CD4-positive, alpha-beta T cell treated with Interleukin-6 for 4 hours (primary cell): ENCODE results near the gene DLG4.
"Not testable (repeated sequence)": the region's sequence is repeated elsewhere in the genome, so short reads cannot be mapped to it uniquely, and the experiment has no call there.

Experiments
- DNase-seq: peaks from one replicate; pipeline ENCODE4 v3.0.0-alpha.2; 2020; ENCODE audit warnings: mixed read lengths

Gene DLG4

DNA sequence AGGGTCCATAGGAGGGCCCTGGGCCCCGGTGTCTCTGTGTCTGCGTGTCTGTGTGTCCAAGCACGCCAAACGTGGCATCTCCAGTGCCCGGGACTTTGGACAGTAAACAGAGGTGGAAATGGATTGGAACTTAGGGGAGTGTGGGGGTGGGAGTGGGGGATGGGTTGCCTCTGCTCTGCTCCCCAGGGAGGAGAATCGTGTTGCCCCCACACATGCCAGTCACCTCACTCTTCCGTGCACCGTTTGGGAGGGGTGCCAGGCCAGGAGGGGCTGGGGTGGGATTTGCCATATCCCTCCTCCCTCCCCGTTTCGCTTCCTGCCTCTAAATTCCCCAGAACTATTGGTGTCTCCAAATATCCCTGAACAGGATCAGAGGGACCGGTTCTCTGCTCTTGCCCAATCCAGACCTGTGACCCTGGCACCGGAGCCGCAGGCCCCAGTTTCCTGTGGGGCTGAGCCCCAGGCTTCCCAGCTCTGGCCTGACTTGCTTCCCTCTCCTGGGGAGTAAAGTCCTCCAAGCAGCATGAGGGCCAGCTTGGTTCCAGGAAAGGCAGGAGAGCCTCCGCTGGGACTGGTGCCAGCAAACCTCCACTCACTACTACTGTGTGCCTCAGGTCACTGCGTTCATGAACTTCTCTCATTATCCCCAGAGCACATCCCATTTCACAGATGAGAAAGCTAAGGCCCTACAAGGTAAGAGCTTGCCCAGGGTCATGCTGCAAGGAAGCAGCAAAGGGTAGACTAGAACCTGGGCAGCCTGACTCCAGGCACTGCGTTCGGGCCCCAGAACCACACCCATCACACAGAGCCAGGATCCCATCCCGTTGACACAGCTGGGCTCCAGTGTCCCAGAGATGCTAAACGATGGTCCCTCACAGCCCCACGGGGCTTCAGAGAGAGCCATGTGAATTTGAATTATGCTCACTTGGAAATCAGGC lies 40.0 kb downstream of the DLG4 start, which contains the start of gene ASGR1:
TSS of gene ASGR1 (minus strand) at position 54 of the 938 bp plus-strand sequence. CDS start 807 bp downstream, outside the sequence.
- no peak for DNase-seq

DNA sequence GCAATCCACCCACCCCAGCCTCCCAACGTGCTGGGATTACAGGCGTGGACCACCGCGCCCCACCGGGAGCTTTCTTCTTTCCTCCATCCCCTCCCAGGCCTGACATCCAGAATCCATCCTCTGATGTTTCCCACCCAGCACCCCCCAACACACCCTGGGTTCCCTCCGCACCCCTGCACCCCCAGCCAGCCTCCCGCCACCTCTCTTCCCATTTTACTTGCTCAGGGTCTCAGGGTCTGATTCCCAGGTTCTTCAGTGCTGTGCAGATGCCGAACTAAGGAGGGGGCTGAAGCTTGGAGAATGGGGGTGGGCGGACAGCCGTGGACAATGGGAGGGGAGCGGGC lies 40.7 kb downstream of the DLG4 start:
- no peak for DNase-seq

DNA sequence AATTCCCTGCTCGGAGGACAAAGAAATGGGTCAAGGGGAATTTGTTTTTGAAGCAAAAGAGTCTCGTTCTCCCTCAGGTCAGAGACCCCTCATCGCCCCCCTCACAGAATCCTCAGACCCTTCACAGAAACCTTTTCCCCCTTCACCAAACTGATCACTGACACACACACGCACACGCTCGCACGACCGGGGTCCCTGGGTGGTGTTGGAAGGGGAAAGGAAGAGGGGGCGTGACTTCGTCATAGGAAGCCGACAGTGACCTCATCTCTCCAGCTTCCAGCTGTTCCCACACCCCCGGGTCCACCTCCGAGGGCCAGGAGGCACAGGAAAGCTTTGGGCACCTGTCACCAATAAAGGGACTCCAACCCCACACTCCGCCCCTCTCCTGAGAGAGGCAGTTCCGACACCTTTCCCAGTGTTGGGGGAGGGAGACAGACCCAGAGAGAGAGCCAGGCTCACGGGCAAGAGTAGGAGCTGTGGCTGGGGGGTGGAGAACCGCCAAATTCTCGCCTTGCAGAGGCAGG lies 41.6 kb downstream of the DLG4 start:
- no peak for DNase-seq

DNA sequence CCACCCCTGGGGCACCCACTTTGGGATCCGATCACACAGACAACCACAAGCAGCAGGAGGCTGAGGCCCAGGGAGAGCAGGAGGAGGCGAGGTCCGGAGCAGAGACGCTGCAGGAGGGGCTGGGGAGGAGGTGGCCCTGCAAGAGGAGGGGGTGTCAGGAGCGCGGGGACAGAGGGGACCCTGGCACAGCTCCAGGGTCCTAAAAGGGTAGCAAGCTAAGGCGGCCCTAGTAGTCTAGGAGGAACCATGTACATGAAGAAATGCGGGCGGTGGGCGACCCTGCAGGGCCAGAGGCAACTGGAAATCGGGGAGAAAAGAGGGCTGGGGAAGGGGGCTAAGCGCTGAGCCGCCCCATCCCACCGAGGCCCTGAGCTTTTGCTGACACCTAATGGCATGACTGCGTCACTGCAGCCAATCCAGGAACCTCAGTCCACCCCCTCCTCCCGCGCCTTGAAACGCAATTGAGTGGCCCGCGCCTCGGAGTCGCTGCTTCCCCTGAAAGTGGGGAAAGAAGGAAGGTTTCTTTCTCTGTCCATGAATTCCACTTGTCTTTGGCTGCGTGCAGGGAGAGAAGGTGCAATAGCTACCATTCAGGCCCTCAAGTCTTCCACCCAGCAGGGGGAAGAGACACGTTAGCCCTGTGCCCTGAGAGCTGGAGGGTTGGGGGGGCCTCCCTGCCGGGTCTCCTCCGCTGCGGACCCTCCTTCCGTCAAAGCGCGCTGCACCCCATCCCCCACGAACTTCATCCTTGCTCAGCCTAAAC lies 42.3 kb downstream of the DLG4 start:
- peak; percentile 74 for DNase-seq

DNA sequence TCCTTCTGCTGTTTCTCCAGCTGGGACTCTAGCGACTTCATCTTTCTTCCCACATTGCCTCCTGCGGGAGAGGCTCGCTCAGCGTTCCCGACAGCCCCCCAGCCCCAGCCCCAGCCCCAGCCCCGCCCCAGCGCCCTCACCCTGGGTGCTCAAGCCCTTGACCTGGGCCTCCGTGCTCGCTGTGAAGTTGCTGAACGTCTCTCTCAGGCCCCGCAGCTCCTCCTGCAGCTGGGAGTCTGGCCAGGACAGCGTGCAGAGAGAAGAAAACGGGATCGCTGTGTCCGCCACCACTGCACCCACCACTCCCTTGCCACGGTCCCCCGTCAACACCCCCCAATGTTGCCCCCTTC lies 42.8 kb downstream of the DLG4 start:
- no peak for DNase-seq

DNA sequence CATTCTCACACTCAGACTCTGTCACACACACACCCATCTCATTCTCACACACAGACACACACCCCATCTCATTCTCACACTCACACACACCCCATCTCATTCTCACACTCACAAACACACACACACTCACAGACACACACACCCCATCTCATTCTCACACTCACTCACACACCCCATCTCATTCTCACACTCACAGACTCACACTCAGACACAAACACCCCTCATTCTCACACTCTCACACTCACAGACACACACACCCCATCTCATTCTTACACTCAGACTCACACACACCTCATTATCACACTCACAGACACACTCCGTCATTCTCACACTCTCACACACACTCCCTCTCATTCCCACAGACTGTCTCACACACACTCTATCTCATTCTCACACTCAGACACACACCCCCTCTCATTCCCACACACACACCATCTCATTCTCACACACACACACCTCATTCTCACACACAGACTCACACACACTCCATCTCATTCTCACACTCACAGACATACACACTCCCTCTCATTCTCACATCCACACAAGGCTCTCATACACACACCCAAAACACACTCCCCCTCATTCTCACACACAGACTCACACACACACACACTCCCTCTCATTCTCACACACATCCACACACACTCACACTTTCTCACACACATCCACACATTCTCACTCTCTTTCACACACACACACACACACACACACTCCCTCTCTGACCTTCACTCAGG lies 43.4 kb downstream of the DLG4 start:
- no peak for DNase-seq

DNA sequence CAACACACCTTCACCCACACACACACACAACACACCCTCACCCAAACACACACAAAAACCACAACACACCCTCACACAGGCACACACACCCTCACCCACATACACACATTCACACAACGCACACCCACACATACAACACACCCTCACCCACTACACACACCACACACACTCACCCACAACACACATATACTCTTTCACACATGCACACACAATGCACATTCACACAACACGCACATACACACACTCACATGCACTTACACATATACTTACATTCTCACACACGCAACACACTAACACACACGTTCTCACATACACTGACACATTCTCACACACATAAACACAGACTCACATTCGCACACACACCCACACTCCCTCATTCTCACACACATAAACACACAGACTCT lies 44.3 kb downstream of the DLG4 start:
- DNase-seq, result no peak

DNA sequence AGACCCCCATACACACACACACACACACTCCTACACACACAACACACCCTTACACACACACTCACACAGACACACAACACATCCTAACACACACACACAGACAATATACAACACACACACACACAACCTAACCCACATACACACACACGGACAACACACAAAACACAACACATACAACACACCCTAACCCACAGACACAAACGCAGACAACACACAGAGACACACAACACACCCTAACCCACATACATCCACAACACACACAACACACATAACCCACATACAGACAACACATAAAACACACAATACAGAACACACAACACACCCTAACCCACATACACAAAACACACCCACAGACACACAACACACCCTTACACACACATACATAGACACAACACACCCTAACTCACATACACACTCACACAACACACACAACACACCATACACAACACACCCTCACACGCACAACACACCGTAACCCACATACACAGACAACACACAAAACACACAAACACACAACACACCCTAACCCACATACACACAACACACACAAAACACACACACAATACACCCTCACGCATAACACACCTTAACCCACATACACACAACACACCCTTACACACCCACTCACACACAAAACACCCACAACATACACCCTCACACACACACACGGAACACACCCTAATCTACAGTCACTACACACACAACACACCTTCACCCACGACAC lies 44.9 kb downstream of the DLG4 start:
- DNase-seq, result no peak

DNA sequence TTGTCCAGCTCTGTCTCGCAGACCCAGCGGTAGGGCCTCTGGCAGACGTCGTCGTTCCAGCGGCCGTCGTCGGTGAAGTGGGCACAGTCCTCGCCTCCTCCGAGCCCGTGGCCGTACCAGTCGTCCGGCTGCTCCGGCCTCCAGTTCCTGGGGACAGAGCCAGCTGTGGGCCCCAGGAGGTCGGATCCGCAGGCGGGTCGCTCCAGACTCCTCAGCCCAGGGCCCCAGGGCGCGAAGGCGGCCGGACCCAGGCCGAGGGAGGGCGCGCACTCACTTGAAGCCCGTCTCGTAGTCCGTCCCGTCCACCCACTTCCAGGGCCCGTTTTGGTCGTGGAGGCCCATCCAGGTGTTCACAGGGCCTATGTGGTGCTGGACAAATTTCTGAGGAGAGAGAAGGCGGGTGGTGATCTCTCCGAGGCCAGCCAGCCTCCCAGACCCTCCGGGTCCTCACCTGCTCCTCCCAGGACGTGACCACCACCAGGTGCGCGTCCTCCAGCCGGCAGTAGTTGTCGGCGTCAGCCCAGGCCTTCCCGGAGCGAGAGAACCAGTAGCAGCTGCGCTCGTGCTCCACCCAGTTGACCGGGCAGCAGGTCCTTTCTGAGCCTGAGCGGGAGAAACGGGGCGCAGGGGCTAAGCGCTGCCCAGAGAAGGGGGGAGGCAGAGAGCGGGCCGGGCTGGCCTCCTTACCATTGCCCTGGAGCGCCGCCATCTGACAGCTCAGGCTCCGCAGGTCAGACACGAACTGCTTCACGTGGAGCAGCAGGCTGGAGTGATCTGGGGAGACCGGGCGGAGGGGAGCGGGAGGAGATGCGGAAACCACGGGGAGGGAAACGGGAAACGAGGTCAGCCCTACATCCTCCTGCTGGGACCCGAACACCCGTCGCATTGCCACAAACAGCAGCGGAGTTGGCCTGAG lies 45.7 kb downstream of the DLG4 start:
- peak; percentile 52 for DNase-seq

DNA sequence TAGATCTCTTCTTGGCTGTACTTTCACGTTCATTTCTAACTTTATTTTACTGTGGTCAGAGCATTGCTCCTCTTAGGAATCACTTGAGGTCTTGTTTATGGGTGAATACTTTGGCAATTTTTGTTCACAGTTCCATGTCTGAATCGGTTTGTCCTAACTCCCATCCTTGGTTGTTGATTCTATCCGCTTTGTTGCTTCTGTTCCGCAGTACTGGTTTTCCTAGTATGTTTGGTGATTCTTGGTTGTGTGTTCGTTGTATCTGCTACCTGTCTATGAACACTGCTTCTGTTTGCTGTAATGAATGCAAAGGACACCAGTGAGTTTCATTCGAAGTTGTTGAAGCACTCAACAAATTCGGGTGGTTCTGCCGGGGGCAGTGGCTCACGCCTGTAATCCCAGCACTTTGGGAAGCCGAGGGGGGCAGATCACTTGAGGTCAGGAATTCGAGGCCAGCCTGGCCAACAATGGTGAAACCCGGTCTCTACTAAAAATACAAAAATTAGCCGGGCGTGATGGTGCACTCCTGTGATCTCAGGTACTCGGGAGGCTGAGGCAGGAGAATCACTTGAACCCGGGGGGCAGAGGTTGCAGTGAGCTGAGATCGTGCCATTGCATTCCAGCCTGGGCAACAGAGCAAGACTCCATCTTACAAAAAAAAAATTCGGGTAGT lies 47.0 kb downstream of the DLG4 start:
- DNase-seq, result not testable (repeated sequence)

DNA sequence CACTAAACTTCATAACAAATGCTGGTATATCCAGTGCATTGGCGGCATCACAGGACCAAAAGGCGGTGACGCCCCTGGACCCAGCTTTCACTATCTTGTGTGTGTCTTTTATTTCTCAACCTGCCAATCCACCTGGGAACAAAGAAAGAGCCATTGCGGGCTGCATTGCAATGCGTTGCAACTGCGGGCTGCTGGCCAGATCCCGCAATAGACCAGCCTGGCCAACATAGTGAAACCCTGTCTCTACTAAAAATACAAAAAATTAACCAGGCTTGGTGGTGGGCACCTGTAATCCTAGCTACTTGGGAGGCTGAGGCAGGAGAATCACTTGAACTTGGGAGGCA lies 50.1 kb downstream of the DLG4 start:
- DNase-seq, result not testable (repeated sequence)

DNA sequence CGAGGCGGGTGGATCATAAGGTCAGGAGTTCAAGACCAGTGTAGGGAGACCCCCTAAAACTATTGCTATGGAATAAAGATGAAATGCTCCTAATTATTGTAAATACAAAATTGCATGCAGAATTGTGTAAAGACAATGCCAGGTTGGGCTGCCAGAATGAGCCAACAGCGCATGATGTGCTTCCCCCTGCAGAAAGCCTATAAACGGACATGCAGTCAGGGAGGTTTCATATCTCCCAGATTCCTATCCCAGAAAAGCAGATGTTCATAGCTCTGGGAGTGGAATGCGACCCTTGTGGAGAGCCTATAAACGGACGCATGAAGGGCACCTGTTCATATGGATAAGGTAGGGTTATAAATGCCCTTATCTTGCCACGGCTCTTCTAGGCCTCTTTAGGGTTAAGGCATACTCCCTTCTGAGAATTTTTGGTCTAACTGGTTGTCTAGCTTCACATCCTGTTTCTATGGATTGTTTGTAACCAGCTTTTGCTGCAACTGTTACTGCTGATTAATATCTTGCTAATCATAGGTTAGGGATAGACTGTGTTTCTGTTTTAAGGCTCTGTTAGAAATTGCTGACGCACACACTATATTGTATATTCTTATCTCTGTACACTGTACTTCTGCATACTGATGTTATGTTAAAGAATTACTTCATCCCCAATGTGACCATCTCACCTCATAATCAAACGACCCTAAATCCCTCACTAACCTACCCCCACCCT lies 50.6 kb downstream of the DLG4 start:
- DNase-seq, result not testable (repeated sequence)

DNA sequence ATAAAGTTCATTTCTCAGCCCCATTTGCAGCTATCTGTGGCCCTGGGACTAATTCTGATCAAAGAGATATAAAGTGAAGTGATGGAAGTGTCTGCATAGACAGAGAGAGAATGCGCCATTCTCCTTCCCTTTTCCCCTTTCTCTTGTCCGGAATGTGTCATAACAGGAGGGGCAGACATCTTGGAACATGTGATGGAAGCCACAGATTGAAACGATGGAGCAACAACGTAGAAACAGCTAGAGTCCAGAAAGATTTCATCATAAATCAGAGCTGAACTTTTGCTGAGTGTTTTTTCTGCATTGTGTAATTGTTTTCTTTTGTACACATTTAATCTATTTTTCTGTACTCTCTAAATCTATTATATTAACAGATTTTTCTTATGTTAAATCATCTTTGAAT lies 51.8 kb downstream of the DLG4 start:
- no peak for DNase-seq

DNA sequence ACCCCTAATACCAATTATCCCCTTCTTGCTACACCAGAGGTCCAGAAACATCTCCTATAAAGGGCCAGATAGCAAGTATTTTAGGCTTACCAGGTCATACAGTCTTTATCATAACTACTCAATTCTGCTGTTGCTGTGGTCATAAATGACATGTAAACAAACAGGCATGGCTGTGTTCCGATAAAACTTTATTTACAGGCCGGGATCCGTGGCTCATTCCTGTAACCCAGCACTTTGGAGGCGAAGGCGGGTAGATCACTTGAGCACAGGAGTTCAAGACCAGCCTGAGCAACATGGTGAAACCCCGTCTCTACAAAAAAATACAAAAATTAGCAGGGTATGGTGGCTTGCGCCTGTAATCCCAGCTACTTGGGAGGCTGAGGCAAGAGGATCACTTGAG lies 52.8 kb downstream of the DLG4 start:
- no peak for DNase-seq

DNA sequence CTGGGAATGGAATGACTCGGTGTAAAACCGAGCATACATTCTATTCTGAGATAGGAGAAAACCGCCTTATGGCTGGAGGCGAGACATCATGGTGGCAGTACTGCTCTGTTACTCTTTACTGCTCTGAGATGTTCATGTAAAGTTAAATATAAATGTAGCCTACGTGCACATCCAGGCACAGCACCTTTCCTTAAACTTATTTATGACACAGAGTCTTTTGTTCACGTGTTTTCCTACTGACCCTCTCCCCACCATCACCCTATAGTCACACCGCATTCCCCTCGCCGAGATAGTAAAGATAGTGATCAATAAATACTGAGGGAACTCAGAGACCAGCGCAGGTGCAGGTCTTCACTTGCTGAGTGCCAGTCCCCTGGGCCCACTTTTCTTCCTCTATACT lies 60.1 kb downstream of the DLG4 start:
- not testable (repeated sequence) for DNase-seq

DNA sequence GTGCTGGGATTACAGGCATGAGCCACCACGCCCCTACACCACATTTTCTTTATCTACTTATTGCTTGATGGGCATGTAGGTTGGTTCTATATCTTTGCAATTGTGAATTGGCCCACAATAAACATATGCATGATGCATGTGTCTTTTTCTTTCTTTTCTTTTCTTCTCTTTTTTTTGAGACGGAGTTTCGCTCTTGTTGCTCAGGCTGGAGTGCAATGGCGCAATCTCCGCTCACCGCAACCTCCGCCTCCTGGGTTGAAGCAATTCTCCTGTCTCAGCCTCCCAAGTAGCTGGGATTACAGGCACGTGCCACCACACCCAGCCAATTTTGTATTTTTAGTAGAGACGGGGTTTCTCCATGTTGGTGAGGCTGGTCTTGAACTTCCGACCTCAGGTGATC lies 61.2 kb downstream of the DLG4 start:
- not testable (repeated sequence) for DNase-seq

DNA sequence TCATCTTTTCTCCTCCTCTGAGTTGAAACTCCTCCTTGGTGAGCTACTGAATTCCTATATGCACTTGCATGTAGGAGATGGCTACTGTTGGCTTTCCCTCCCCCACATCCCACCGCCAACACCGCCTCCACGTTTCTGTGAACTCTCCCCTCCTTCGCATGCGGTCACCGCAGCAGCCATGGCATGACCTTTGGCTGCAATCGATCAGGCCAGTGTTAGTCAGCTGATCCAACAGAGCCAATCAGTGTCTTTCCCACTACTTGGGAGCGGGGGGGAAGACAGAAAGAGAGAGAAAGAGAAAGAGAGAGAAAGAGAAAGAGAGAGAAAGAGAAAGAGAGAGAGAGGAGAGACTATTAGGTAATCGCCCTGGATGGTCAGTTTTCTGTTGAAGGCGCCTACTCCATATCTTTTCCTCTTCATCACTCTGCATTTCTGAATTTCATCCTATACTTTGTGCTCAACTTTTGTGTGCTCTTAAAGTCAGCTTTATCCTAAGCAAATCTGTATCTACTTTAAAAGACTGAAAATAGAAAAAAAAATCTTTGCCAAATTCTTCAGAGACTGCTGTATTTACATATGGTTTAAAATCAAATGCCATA lies 63.2 kb downstream of the DLG4 start:
- no peak for DNase-seq

DNA sequence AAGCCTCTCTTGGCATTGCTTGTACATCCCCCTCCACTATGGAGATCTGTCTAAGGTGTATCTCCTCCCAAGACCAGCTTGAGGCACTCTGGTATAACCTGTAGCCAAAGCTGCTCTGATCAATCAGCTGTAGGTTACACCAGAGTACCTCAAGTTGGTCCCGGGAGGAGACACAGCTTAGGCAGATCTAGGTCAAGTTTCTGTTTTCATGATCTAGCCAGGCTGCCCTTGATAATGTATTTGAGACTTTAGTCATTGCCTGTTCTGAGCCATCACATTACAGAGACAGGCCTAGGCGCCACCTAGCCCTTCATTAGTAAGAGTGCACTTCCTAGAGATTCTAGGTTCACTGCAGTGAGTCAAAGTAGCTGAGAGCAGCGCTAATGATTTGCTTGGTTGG lies 71.9 kb downstream of the DLG4 start:
- DNase-seq, result no peak

DNA sequence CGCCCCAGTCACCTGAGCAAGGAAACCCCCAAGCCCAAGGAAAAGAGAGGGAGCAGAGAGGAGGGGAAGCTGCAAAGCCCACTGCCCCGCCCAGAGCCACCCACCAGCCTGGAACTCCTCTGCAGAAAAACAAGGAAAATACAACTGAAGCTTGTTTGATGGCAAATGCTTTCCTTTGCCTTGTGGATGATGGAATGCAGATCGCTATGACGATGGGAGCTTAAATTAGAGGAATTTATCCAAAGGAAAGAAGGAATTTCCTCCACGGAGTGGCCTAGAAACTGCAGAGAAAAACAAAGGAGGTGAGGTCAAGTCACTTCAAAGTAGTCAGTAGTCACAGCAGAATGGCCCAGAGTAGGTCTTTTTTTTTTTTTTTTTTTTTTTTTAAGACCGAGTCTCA lies 73.5 kb downstream of the DLG4 start:
- DNase-seq, result no peak

DNA sequence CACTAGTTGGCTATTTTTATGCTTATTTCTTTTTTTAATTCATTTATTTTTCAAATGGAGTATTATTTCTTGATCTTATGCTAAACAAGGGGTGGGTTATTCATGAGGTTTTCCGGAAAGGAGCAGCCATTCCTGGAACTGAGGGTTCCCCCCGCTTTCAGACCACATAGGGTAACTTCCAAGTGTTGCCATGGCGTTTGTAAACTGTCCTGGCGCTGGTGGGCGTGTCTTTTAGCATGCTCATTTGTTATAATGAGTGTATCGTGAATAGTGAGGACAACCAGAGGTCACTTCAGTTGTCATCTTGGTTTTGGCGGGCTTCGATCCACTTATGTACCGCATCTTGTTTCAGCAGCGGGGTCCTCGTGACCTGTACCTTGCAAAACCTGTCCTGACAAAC lies 75.4 kb downstream of the DLG4 start:
- DNase-seq, result no peak
